Hepatocyte (in vitro differentiated cells): ENCODE measurements around the gene SGPP2.
"Not testable (repeated sequence)": the region's sequence is repeated elsewhere in the genome, so short reads cannot be mapped to it uniquely, and the experiment has no call there.

Source experiments
- CTCF ChIP-seq: fragments of 200-600 bp; sonication (generic); IDR thresholded peaks from 2 replicates; pipeline ENCODE4 v1.5.1; 2016; ENCODE audit warnings: antibody characterized with exemption, mild to moderate bottlenecking; ENCODE audit not compliant: poor library complexity
- EZH2 ChIP-seq: fragments of 200-600 bp; sonication (generic); IDR thresholded peaks from 2 replicates; pipeline ENCODE4 v1.6.1; 2016; ENCODE audit warnings: antibody characterized with exemption, mild to moderate bottlenecking, borderline replicate concordance
- EZH2phosphoT487 ChIP-seq: fragments of 200-600 bp; sonication (generic); IDR thresholded peaks from one replicate; pipeline ENCODE4 v1.6.1; 2018; ENCODE audit warnings: antibody characterized with exemption, mild to moderate bottlenecking, low read depth, moderate library complexity; ENCODE audit not compliant: unreplicated experiment, severe bottlenecking

- not testable (repeated sequence) for TF ChIP-seq CTCF, EZH2, EZH2phosphoT487
Observed at GRCh38 chr2:222435400-222436039, 11.2 kb downstream of the SGPP2 start.
